Stimulated activated CD4-positive, alpha-beta T cell treated with anti-CD3 and anti-CD28 coated beads, Interleukin-4, amount 100 ng/mL, for 48 hours (primary cell): Measurements from ENCODE around the gene MARCHF9.

ENCODE experiments used
- DNase-seq, 2 donors: peaks; one replicate each; pipeline ENCODE4 v3.0.0-alpha.2; 2020; ENCODE audit warnings: low read depth in 2 of 2

The MARCHF9 gene

DNA sequence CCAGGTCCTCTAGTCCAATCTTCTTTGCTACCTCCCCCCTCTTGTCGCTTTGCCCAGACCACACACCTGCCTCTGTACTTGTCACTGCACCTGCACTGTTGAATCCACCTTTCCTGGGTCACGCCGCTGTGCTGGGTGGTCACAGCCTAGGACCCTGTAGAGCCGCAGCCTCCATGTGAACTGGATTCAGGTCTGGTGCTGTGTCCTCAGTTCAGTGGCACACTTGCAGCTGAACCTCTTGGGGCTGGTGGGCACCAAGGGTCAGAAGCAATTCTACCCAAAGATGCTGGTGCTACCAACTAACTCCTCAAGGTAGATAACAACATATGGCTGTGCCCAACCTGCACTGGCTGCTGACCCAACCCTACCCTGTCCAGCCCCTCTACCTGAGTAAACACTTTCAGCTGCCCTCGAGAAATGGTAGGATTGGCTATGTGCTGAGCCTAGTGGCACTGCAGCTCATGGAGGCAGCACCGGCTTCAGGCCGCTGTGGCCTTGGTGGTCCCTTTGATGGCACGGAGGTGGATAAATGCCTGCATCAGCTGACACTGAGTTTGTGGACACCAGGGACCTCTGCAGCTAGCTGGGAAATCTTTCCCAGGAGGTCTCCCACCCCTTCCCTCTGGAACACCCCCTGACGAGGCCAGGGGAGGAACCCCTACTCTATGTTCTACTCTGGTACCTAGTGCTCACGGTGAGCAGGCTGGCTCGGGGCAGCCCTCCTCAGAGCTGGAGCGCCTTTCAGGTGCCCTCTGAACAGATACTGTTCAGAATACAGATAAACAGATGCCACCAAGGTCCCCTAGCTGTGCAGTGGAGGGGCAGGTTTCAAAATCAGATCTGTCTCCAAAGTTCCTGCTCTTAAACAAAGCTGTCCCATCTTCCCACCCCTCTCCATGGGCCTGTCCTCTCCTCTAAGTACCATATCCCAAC is 30.6 kb upstream of the MARCHF9 start:
- no peak for DNase-seq

DNA sequence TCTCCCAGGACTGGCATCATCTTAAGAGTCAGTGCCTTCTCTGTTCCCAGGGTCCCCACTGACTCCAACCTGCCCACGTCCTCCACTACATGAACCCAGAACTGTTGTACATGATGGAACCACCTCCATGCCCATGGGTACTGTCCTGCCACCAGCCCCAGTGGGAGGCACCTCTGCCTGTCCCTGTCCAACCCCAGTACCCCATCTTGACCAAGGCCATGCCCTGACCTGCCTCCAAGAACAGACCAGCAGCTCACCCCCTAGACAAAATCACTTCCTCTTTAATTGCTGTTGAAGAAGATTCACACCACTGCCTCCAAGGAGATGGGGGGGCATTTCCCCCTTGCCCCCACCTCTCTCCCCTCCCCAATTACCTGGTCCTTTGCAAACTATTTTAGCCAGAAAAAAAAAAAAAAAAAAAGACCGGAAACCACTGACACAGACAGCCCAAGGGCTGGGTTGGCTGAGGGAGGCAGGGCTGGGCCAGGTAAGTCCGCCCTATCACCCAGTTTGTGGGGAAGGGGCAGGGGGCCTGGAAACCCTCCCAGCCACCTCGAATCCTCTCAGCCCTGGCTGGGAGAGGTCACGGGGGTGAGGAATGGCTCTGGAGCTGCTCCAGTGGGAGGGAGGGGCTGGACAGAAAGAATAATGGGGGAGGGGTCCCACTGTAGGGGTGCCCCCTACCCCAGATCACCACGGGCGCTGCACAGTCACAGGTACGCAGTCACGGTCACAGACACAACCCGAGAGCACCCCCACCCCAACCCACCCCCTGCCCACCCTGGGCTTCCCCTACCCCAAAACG is 29.8 kb upstream of the MARCHF9 start:
- no peak for DNase-seq

DNA sequence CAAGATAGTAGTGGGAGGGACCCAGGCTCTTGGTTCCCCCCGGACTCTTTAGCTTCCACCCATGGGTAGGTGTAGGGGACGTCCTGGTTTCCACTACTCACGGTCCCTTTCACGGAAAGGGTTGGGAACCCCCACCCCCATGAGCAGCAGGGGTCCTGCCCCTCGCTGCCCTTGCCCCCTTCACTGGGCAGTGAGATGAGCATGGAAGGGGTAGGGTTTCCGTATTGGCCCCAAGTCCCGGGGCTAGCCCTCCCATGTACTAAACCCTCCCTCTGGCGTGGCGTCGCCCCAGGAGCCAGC is 29.1 kb upstream of the MARCHF9 start:
- DNase-seq: no peak

DNA sequence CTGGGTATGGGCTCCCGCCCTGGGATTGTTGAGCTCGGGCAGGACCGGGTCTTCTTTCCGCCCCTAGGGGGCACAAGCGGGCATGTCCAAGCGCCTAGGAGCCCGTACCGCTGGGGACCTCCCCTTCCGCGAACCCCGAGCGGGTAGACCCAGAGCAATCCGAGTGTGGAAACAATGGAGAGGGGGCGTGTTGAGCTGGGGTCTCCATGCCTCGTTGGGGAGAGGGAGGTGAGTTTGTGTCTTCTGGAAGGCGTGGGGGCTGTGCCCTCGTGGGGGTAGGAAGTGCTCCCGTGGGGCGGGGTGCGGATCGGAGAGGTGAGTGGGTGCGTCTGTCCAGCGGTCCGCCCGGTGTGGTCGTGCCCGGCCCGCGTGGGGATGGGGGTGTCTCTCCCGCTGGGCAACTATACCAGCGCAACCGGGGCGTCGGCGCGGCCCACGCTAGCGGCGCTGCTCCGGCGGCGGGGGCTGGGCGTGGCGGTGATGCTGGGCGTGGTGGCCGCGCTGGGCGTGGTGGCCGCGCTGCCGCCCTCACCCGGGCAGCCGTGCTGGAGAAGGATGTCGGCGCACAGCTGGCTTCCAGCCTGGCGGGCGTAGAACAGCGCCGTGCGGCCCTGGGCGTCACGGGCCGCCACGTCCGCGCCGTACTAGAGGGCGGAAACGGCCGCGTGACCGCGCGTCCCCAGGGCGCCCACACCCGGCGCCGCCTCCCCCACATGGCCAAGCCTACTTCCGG is 28.6 kb upstream of the MARCHF9 start:
- peak in 1 of 2 donors; percentile 27 for DNase-seq

DNA sequence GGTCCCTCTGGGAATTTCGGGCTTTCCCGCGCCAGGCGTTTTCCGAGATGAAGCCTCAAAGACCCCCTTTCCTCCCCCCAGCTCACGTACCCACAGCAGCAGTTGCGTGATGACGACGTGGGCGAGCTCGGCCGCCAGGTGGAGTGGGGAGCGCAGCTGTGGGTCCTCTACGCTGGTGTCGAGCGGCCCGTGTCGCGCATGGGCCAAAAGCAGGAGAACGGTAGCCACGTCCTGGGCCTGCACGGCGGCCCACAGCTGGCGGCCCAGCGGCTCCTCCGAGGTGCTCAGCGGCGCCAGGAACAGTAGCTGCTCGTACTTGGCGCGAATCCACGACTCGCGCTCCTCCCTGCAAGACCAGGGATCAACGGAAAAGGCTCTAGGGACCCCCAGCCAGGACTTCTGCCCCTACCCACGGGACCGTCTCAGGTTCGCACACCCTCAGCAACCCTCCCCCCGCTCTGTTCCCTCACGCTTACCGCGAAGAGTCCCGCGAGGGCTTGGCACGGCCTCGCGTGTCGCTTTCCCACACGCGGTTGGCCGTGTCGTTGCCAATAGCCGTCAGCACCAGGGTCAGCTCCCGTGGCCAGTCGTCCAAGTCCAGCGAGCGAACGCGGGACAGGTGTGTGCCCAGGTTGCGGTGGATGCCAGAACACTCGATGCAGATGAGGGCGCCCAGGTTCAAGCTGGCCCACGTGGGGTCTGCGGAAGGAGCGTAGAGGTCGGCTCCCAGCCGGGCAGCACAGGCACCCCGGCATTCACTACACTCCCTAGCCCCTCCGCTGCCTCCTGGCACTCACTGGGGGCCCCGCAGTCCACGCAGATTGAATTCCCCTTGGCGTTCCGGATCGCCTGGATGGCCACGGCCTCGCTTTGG is 27.8 kb upstream of the MARCHF9 start:
- no peak for DNase-seq

DNA sequence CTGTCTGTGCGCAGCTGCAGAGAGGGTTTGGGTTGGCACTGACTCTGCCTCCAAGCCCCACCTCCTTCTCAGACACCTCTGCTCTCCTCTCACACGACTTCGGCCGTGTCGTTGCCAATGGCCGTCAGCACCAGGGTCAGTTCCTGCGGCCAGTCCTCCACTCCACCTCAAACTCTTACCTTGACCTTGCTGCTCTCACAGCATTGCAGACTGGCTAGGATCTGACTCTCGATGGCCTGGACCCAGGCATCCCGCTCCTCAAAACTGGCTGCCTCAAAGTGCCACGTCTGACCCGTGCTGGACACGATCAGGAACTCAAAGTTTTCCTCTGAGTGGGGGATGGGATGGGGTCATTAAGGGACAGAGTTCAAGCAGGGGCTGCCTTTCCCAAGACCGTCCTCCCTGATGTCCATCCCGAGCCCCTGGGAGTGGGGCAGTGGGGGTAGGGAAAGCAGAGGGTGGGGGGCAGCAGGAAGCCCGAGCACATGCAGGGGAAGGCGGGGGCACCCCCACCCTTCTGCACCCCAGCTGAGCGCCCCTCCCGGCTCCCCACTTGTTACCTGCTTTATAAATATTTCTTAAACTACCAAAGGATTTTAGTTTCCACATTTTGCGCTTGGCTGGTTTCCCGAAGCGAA is 27.0 kb upstream of the MARCHF9 start:
- no peak for DNase-seq

DNA sequence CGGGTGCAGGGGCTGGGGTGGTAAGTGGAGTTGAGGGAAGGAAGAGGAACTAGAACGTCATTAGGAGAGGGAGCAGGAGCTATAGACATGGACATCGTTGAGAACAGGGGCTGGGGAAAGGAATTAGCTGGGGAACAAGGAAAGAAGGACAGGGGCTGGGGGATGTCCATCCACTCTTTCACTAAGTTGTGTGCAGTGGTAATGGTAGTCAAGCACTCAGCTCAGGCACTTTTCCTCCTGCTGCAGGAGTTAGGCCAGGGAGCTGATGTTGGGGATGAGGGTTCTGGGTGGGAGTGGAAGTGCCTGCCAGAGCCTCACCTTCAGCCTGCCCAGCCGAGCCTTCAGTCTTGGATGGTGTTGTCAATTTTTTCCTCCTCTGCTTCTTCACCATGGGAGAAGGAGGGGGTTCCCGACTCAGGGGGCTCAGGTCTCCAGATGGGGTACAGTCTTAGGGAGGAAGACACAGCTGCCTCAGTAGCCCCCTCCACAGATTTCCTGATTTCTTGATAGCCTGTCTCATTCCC is 25.5 kb upstream of the MARCHF9 start:
- no peak for DNase-seq

DNA sequence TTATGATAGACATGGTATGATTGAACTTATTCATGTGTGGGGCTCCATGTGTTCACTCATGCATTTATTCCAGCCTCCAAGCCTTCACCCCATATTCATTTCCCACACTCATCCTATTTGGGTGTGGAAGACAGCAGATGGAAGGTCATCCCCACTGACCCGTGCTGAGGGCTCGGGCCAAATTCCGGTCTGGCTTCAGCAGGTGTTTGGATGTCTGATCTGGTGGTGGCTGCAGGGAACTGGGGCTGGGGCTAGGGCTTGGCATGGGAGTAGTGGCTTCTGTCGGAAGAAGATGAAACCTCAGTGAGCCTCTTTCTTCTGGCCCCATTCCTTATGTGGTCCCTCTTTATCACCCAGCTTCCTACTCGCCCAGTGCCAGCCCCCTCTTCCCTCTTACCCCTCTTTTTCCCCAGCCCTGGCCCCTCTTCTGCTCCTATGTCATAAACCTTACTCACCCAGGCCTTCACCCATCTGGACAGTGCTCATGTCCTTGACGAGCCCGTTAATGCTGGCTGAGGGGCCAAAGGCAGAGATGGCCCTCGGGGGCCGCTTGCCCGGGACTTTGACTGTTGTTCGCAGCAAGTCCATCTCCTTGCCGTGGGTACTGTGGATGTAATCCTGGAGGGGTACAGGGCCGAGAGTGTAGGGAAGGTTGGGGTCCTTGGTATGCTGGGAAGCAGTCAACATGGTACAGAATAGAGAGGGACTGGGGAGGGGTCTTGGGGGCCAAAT is 24.4 kb upstream of the MARCHF9 start:
- DNase-seq: no peak

DNA sequence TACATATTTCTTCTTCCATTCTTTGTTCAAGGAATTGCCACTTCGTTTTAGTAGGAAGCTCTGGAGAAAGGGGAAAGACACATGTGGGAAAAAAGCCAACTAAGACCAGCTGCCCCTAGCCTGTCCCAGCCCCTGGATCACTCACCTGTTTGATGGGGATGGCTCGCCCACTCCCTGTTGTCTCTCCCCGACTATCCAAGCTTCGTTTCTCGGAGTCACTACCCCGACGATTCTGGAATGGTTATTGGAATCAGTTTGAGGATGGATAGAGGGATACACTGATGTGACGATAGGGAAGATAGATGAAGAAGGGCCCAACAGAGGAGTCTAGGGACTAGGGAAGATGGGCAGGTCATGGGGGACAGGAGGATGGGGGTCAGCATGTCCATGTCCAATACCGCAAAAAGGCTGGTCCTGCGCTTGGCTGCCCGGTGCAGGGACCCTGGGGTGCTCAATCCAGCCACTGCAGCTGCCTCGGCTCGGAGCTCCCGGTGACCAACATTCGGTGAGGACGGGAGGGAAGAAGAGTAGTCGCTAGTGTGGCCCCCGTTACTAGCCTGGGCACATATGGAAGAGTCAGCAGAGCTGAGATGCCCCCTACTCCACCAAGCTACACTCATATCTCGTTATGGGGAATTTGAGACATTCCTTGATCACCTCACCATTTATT is 23.4 kb upstream of the MARCHF9 start:
- DNase-seq: no peak

DNA sequence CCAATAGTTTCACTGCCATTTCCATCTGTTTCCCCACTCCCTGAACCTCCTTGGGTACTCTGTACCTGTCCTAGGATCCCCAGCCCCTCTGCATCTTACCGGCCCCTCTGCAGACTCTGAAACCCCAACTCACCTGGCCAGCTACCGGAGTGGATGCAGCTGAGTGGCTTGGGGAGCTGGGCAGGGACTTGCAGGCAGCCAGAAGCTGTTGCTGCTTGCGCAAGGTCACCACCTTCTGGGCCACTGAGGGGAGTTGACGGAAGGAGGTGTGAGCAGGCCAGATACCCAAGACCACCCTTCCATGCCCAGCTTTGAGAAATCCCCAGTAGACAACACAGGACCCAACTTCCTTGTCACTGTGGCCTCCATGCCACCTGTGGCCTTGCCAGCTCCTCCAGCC is 22.6 kb upstream of the MARCHF9 start:
- no peak for DNase-seq

DNA sequence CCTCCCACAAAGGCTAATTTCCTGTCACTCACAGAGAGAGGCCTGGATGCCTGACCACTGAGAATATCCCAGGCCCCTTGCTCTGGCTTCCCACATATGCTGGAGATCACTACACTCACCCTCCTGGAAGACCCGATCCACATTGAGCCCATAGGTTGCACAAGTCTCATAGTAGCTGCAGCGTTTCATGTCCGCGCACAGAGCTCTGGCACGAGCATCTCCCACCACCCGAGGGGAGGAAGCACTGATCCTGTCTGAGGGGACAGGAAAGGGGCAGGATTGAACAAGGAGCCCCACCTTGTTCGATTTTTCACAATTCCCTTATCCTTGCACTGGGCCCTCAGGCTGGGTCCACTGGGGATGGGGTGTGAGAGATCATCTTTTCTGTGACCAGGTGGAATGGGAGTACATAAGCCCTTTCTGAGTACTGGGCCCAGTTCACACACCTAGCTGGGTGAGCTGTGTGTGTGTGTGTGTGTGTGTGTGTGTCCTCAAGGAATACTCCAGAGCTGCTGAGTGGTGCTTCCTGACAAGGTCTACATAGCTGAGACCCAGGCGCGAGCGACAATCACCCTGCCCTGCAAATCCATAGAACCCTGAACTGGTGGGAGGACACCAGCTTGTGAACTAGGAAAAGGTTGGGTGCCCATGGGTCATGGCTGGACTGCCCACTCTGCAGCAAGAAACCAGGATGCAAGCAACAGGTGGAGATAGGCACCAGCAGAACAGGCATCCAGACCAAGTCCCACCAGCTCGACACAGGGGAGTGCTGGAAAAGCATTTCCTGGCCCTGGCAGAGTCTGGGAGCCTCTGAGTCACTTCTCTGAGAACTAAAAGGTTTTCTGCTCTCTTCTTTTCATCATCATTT is 21.9 kb upstream of the MARCHF9 start:
- no peak for DNase-seq

DNA sequence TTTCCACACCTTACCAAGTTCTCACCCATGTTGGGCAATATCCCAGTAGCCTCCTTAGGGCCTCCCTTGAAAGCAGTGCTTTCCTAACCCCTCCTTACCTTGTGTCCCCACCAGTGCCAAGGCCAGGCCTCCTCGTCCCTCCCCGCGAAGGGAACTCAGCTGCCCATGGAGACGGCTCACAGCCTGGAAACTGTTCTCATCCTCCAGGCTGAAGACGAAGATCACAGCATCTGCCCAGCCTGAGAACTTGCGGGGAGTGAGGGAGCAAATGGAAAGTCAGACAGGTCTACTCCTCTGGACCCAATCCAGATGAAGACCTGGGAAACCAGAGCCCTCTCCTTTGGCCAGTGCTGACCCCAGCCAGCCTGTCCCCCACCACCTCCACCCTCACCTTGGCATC is 21.0 kb upstream of the MARCHF9 start:
- DNase-seq: no peak

DNA sequence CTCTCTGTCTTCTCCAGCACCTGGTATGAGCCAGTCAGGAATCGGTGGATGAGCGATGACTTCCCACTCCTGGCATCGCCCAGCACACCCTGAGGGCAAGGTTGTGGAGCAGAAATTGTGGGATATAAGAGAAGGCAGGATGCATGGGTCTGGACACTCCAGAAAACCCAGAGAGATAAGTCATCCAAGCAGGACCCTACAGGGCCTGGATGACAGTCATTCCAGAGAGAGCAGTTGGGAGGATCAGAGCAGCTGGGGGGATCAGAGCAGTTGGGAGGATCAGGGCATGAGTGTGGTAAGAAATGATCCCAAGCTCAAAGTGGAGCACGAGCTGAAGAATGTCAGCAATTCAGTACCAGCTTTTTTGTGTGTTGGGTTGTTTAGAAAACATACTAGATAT is 20.3 kb upstream of the MARCHF9 start:
- no peak for DNase-seq

DNA sequence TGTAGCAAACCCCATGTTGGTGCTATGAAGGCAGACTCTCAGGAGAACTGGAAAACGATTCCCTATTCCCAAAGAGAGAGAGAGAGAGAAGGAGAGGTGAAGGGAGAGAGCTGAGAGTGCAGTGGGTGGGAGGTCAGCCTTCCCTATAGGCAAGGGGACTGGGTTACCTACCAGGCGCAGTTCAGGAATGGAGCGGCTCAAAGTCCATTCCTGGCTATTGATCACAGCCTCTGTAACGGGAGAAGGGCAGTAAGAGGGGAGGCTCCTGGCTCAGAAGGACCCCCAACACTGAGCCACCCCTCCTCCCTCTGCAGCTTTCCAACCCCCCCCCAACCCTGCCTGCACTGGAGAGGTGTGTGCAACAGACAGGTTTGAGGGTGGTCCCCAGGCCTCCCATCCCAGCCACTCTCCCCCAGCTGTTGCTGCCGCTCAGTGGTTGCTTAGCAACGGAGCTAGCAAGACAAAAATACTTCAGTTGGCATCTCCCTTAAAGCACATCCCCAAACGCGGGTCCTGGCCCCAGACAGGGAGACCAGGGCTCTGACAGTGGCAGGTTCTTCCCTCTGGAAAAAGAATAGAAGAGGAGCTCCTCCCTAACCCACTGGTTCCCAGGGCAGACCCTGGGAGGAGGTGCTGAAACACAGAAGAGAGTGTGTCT is 19.6 kb upstream of the MARCHF9 start:
- no peak for DNase-seq

DNA sequence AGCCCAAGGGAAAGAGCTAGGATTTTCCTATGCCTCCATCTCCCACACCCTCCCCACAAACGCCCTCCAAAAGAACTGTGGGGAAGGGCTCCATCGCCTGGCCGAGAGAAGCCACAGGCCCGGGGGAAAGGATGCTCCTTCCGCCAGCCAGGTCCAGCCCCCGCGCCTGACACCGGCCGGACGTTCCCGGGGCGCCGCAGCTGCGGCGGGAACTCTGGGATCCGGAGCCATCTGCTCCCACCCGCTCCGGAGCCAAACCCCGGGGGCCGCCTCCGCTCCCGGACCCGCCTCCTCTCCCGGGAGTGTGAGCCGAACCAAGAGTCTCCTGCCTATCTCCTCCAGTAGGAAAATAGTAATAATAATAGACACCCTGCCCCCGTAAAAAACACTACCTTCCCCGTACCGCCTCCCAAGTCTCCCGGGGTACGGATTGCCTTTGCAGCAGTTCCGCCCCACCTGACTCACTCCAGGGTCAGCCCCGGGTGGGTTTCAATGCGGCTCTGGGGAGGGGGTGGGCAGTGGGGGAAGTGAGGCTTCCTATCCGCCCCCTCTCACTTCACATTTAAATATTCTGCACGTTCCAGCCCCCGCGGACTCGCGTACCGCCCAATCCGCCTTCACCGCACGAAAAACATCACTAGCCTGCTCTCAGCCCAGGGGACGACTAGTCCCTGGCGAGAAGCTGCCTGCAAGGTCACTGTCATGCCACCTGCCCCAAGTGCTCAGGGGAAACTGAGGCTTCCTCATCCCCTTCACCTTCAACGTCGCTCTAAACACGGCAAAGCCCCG is 18.8 kb upstream of the MARCHF9 start:
- DNase-seq: no peak

DNA sequence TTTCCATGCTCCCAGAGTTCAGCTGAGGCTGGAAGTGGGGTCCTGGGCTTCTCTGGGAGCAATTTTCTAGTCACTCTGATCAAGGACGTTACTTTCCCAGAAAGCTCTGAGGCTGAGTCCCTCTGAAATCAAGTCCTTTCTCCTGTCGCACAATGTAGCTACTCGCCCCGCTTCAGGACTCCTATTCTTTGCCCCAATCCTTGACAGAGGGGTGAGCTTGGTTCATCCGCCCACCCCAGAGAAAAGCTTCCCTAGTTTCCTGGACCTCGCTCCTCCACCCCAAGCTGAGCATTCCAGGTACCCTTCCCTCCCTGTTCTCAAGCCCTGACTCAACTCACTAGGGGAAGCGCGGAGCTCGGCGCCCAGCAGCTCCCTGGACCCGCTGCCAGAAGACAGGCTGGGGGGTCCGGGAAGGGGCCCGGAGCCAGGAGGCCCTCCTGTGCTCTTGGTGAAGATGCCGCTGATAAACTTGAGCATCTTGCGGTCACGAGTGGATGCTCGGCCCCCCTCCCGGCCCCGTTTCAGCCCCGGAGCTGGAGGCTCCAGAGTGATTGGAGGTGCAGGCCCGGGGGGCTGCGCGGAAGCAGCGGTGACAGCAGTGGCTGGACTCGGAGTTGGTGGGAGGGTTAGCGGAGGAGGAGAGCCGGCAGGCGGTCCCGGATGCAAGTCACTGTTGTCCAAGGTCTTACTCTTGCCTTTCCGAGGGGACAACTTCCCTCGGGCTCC is 18.0 kb upstream of the MARCHF9 start:
- DNase-seq: no peak
